ENCODE data around the gene TOR2A. TPM values are rescaled to one million over a fixed set of nuclear protein-coding genes. Genes with fewer than 3 reads are reported as not detected.

The TOR2A gene
- total and polyA plus RNA-seq, 10 donors, result 16.8 to 36.5 (median 22.7) TPM

- Histone ChIP-seq H3K4me3 (no peak overlapping the region), H3K27me3 (replicated peaks in 1 of 7) (no peaks in the 10 kb centered on the region), H3K9me3 (no peaks in the 10 kb centered on the region), H3K27ac (peak overlapping the region in 5 of 8 donors; percentile 74 to 82 (median 79)), H3K36me3 (peaks cover 2 to 100% (median 49%) of the 10 kb centered on the region in 6 donors), H3K4me1 (peaks cover 7 to 98% (median 52%) of the 10 kb centered on the region in 6 donors)
- no peak for TF ChIP-seq POLR2A (IDR thresholded peaks at IDR 0.05)
- TF ChIP-seq POLR2AphosphoS5 (IDR thresholded peaks at IDR 0.05), result no peak
- TF ChIP-seq, protein P1, sequence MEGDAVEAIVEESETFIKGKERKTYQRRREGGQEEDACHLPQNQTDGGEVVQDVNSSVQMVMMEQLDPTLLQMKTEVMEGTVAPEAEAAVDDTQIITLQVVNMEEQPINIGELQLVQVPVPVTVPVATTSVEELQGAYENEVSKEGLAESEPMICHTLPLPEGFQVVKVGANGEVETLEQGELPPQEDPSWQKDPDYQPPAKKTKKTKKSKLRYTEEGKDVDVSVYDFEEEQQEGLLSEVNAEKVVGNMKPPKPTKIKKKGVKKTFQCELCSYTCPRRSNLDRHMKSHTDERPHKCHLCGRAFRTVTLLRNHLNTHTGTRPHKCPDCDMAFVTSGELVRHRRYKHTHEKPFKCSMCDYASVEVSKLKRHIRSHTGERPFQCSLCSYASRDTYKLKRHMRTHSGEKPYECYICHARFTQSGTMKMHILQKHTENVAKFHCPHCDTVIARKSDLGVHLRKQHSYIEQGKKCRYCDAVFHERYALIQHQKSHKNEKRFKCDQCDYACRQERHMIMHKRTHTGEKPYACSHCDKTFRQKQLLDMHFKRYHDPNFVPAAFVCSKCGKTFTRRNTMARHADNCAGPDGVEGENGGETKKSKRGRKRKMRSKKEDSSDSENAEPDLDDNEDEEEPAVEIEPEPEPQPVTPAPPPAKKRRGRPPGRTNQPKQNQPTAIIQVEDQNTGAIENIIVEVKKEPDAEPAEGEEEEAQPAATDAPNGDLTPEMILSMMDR (IDR thresholded peaks at IDR 0.05 in 8 of 11, conservative IDR thresholded peaks at IDR 0.05 in 3 of 11), result no peak
- 83 to 100% (median 93%) methylated on average over 3 of the region's 3 CpGs for WGBS, 5 donors
- intact Hi-C loops (cut with DNase I; ENCODE audit: low total_unique reads), result no loop called here
- no peak for DNase-seq
Observed at GRCh38 chr9:127756233-127756632, 21.1 kb upstream of the TOR2A start.

- H3K27me3 ChIP-seq (replicated peaks in 1 of 7), result no peaks in the 10 kb centered on the region
- H3K36me3 ChIP-seq, result peaks cover 2 to 100% (median 49%) of the 10 kb centered on the region in 6 donors
- no peak for DNase-seq
- peak overlapping the region; percentile 9 to 82 (median 76) for H3K27ac ChIP-seq
- H3K4me1 ChIP-seq, result peaks cover 7 to 97% (median 44%) of the 10 kb centered on the region in 6 donors
- H3K9me3 ChIP-seq, result no peaks in the 10 kb centered on the region
- peak overlapping the region in 4 of 8 donors; percentile 12 to 56 (median 35) for H3K4me3 ChIP-seq
- 71 to 88% (median 76%) methylated on average over 39 to 61 of the region's 61 CpGs for WGBS, 5 donors
- TF ChIP-seq POLR2AphosphoS5 (IDR thresholded peaks at IDR 0.05) (peak in 2 of 3 donors; percentile 38 to 44), POLR2A (IDR thresholded peaks at IDR 0.05) (no peak)
- intact Hi-C loops (cut with DNase I; ENCODE audit: low total_unique reads), result no loop called here
Observed at GRCh38 chr9:127755061-127756060, 20.3 kb upstream of the TOR2A start.

- intact Hi-C loops (cut with DNase I; ENCODE audit: low total_unique reads), result no loop called here
- Histone ChIP-seq H3K4me1 (peaks cover 4 to 97% (median 43%) of the 10 kb centered on the region in 6 donors), H3K27ac (peak overlapping the region in 6 of 8 donors; percentile 26 to 82 (median 78)), H3K27me3 (replicated peaks in 1 of 7) (no peaks in the 10 kb centered on the region), H3K36me3 (peaks cover 2 to 100% (median 51%) of the 10 kb centered on the region in 6 donors), H3K9me3 (no peaks in the 10 kb centered on the region), H3K4me3 (peak overlapping the region in 5 of 8 donors; percentile 1 to 56 (median 30))
- DNase-seq, result no peak
- WGBS, 5 donors, result 62 to 88% (median 72%) methylated on average over 44 to 86 of the region's 86 CpGs
- TF ChIP-seq POLR2A (IDR thresholded peaks at IDR 0.05), result no peak
- peak in 2 of 3 donors; percentile 51 to 75 for TF ChIP-seq POLR2AphosphoS5 (IDR thresholded peaks at IDR 0.05)
Observed at GRCh38 chr9:127754099-127755060, 19.3 kb upstream of the TOR2A start.

DNA sequence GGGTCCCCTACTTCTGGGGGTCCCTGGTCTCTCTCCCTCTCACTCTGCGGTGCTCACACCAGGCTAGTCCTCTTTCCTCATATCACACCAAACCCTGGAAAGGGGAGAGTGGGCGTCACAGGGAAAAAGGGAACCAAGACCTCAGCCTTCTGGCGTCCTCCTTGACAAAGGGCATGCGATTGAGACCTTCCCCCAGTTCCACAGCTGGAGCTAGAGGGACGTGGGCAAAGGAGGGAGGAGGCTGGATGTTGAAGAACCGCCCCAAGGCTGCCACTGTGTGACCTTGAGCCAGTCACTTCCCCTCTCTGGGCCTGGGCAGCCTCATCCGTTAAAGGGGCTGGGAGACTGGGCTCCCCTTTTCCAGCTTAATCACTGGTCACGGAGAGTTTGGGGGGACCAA, 18.5 kb upstream of the TOR2A start:
- Histone ChIP-seq H3K9me3 (no peaks in the 10 kb centered on the region), H3K4me1 (peaks cover 4 to 95% (median 39%) of the 10 kb centered on the region in 6 donors), H3K27ac (peak overlapping the region in 5 of 8 donors; percentile 74 to 82 (median 79)), H3K36me3 (peaks cover 0 to 100% (median 54%) of the 10 kb centered on the region in 6 donors), H3K27me3 (replicated peaks in 1 of 7) (no peaks in the 10 kb centered on the region), H3K4me3 (peak overlapping the region in 2 of 8 donors; percentile 40 to 56)
- WGBS, 5 donors, result 68 to 83% (median 80%) methylated on average over 2 to 8 of the region's 8 CpGs
- intact Hi-C loops (cut with DNase I; ENCODE audit: low total_unique reads), result no loop called here
- TF ChIP-seq POLR2A (IDR thresholded peaks at IDR 0.05) (no peak), POLR2AphosphoS5 (IDR thresholded peaks at IDR 0.05) (peak in 1 of 3 donors; percentile 39)
- no peak for DNase-seq

DNA sequence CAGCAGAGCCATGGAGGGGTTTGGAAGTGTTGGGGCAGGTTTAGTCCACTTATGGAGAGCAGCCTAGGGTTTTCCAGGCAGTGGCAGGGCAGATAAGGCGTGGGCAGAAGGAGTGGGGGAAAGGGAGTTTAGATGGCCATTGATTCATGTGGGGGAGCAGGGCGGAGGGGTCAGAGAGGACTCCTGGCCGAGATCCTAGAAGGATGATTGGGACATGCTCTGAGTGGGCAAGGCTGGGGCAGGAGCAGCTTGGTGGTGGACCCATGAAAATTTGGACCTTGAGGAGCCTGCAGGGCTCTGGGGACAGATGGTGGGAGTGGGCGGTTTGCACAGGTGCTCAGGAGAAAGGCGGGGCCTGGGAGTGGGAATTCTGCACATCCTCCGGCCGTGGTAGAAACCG, 18.1 kb upstream of the TOR2A start:
- TF ChIP-seq, protein P1 (IDR thresholded peaks at IDR 0.05 in 8 of 11, conservative IDR thresholded peaks at IDR 0.05 in 3 of 11), result no peak
- TF ChIP-seq POLR2A (IDR thresholded peaks at IDR 0.05), result no peak
- no peak for TF ChIP-seq POLR2AphosphoS5 (IDR thresholded peaks at IDR 0.05)
- no peaks in the 10 kb centered on the region for H3K9me3 ChIP-seq
- DNase-seq, result no peak
- H3K27me3 ChIP-seq (replicated peaks in 1 of 7), result no peaks in the 10 kb centered on the region
- H3K4me3 ChIP-seq, result peak overlapping the region in 1 of 8 donors; percentile 56
- peak overlapping the region in 5 of 8 donors; percentile 74 to 82 (median 79) for H3K27ac ChIP-seq
- H3K4me1 ChIP-seq, result peaks cover 4 to 94% (median 37%) of the 10 kb centered on the region in 6 donors
- 74 to 85% (median 81%) methylated on average over 8 of the region's 8 CpGs for WGBS, 5 donors
- peaks cover 0 to 100% (median 57%) of the 10 kb centered on the region in 6 donors for H3K36me3 ChIP-seq
- intact Hi-C loops (cut with DNase I; ENCODE audit: low total_unique reads), result no loop called here

Measured in spleen (tissue), 11 donors.